ENCODE data around the gene EFHC2.

The EFHC2 gene

GRCh38 chrX:44332437-44332836 lies 11.0 kb downstream of the EFHC2 start:
- Histone ChIP-seq H3K9me3 (ENCODE audit: control insufficient read depth, low read length) (no peaks in the 10 kb centered on the region), H3K36me3 (ENCODE audit: control insufficient read depth, insufficient read depth, low read length) (no peaks in the 10 kb centered on the region), H3K27ac (ENCODE audit: low read depth, low read length, severe bottlenecking) (no peak overlapping the region), H3K4me1 (ENCODE audit: control insufficient read depth, insufficient read depth, low read length, poor library complexity, severe bottlenecking) (no peaks in the 10 kb centered on the region), H3K4me3 (ENCODE audit: extremely low read depth, insufficient read depth, low read length, poor library complexity, severe bottlenecking) (no peak overlapping the region)
- WGBS, 2 experiments (ENCODE audit: insufficient coverage in 2 of 2): no CpG with 5 or more reads among the region's 1 CpG

GRCh38 chrX:44330227-44330626 lies 13.2 kb downstream of the EFHC2 start:
- no peaks in the 10 kb centered on the region for H3K9me3 ChIP-seq (ENCODE audit: control insufficient read depth, low read length)
- H3K27ac ChIP-seq (ENCODE audit: low read depth, low read length, severe bottlenecking): no peak overlapping the region
- no peak overlapping the region for H3K4me3 ChIP-seq (ENCODE audit: extremely low read depth, insufficient read depth, low read length, poor library complexity, severe bottlenecking)
- no peaks in the 10 kb centered on the region for H3K4me1 ChIP-seq (ENCODE audit: control insufficient read depth, insufficient read depth, low read length, poor library complexity, severe bottlenecking)
- H3K36me3 ChIP-seq (ENCODE audit: control insufficient read depth, insufficient read depth, low read length): no peaks in the 10 kb centered on the region
- 83% methylated on average over 1 of the region's 3 CpGs; no CpG with 5 or more reads in 1 of the 2 experiments for WGBS, 2 experiments (ENCODE audit: insufficient coverage in 2 of 2)

GRCh38 chrX:44319550-44319949 lies 23.9 kb downstream of the EFHC2 start:
- Histone ChIP-seq H3K27ac (ENCODE audit: low read depth, low read length, severe bottlenecking) (no peak overlapping the region), H3K9me3 (ENCODE audit: control insufficient read depth, low read length) (no peaks in the 10 kb centered on the region), H3K36me3 (ENCODE audit: control insufficient read depth, insufficient read depth, low read length) (no peaks in the 10 kb centered on the region), H3K4me3 (ENCODE audit: extremely low read depth, insufficient read depth, low read length, poor library complexity, severe bottlenecking) (no peak overlapping the region), H3K4me1 (ENCODE audit: control insufficient read depth, insufficient read depth, low read length, poor library complexity, severe bottlenecking) (peaks cover 1% of the 10 kb centered on the region)
- no CpG with 5 or more reads among the region's 1 CpG for WGBS, 2 experiments (ENCODE audit: insufficient coverage in 2 of 2)

- no peaks in the 10 kb centered on the region for H3K36me3 ChIP-seq (ENCODE audit: control insufficient read depth, insufficient read depth, low read length)
- no peaks in the 10 kb centered on the region for H3K9me3 ChIP-seq (ENCODE audit: control insufficient read depth, low read length)
- no peak overlapping the region for H3K27ac ChIP-seq (ENCODE audit: low read depth, low read length, severe bottlenecking)
- no peak overlapping the region for H3K4me3 ChIP-seq (ENCODE audit: extremely low read depth, insufficient read depth, low read length, poor library complexity, severe bottlenecking)
- H3K4me1 ChIP-seq (ENCODE audit: control insufficient read depth, insufficient read depth, low read length, poor library complexity, severe bottlenecking): peaks cover 4% of the 10 kb centered on the region
- WGBS, 2 experiments (ENCODE audit: insufficient coverage in 2 of 2): no CpG with 5 or more reads among the region's 2 CpGs
These were observed 26.3 kb downstream of the EFHC2 start for GRCh38 chrX:44317181-44317580.

- Histone ChIP-seq H3K36me3 (ENCODE audit: control insufficient read depth, insufficient read depth, low read length) (no peaks in the 10 kb centered on the region), H3K4me1 (ENCODE audit: control insufficient read depth, insufficient read depth, low read length, poor library complexity, severe bottlenecking) (peaks cover 4% of the 10 kb centered on the region), H3K4me3 (ENCODE audit: extremely low read depth, insufficient read depth, low read length, poor library complexity, severe bottlenecking) (no peak overlapping the region), H3K9me3 (ENCODE audit: control insufficient read depth, low read length) (no peaks in the 10 kb centered on the region), H3K27ac (ENCODE audit: low read depth, low read length, severe bottlenecking) (no peak overlapping the region)
- WGBS, 2 experiments (ENCODE audit: insufficient coverage in 2 of 2): no CpG with 5 or more reads among the region's 5 CpGs
These were observed 28.7 kb downstream of the EFHC2 start for GRCh38 chrX:44314808-44315207.

- H3K9me3 ChIP-seq (ENCODE audit: control insufficient read depth, low read length): no peaks in the 10 kb centered on the region
- peaks cover 4% of the 10 kb centered on the region for H3K4me1 ChIP-seq (ENCODE audit: control insufficient read depth, insufficient read depth, low read length, poor library complexity, severe bottlenecking)
- H3K4me3 ChIP-seq (ENCODE audit: extremely low read depth, insufficient read depth, low read length, poor library complexity, severe bottlenecking): no peak overlapping the region
- H3K36me3 ChIP-seq (ENCODE audit: control insufficient read depth, insufficient read depth, low read length): no peaks in the 10 kb centered on the region
- no peak overlapping the region for H3K27ac ChIP-seq (ENCODE audit: low read depth, low read length, severe bottlenecking)
- WGBS, 2 experiments (ENCODE audit: insufficient coverage in 2 of 2): no CpG with 5 or more reads among the region's 2 CpGs
These were observed 29.2 kb downstream of the EFHC2 start for GRCh38 chrX:44314259-44314734.

GRCh38 chrX:44312421-44312820 lies 31.1 kb downstream of the EFHC2 start:
- Histone ChIP-seq H3K4me3 (ENCODE audit: extremely low read depth, insufficient read depth, low read length, poor library complexity, severe bottlenecking) (no peak overlapping the region), H3K4me1 (ENCODE audit: control insufficient read depth, insufficient read depth, low read length, poor library complexity, severe bottlenecking) (peaks cover 4% of the 10 kb centered on the region), H3K9me3 (ENCODE audit: control insufficient read depth, low read length) (no peaks in the 10 kb centered on the region), H3K36me3 (ENCODE audit: control insufficient read depth, insufficient read depth, low read length) (no peaks in the 10 kb centered on the region), H3K27ac (ENCODE audit: low read depth, low read length, severe bottlenecking) (no peak overlapping the region)

GRCh38 chrX:44310227-44310626 lies 33.2 kb downstream of the EFHC2 start:
- Histone ChIP-seq H3K9me3 (ENCODE audit: control insufficient read depth, low read length) (no peaks in the 10 kb centered on the region), H3K27ac (ENCODE audit: low read depth, low read length, severe bottlenecking) (no peak overlapping the region), H3K4me3 (ENCODE audit: extremely low read depth, insufficient read depth, low read length, poor library complexity, severe bottlenecking) (no peak overlapping the region), H3K4me1 (ENCODE audit: control insufficient read depth, insufficient read depth, low read length, poor library complexity, severe bottlenecking) (peaks cover 4% of the 10 kb centered on the region), H3K36me3 (ENCODE audit: control insufficient read depth, insufficient read depth, low read length) (no peaks in the 10 kb centered on the region)
- 84 to 94% methylated on average over 6 to 18 of the region's 27 CpGs for WGBS, 2 experiments (ENCODE audit: insufficient coverage in 2 of 2)

GRCh38 chrX:44308869-44309268 lies 34.6 kb downstream of the EFHC2 start:
- no peak overlapping the region for H3K4me3 ChIP-seq (ENCODE audit: extremely low read depth, insufficient read depth, low read length, poor library complexity, severe bottlenecking)
- no peaks in the 10 kb centered on the region for H3K36me3 ChIP-seq (ENCODE audit: control insufficient read depth, insufficient read depth, low read length)
- no CpG with 5 or more reads among the region's 2 CpGs for WGBS, 2 experiments (ENCODE audit: insufficient coverage in 2 of 2)
- H3K27ac ChIP-seq (ENCODE audit: low read depth, low read length, severe bottlenecking): no peak overlapping the region
- no peaks in the 10 kb centered on the region for H3K9me3 ChIP-seq (ENCODE audit: control insufficient read depth, low read length)
- H3K4me1 ChIP-seq (ENCODE audit: control insufficient read depth, insufficient read depth, low read length, poor library complexity, severe bottlenecking): no peaks in the 10 kb centered on the region

- no peaks in the 10 kb centered on the region for H3K9me3 ChIP-seq (ENCODE audit: control insufficient read depth, low read length)
- WGBS, 2 experiments (ENCODE audit: insufficient coverage in 2 of 2): 92 to 100% methylated on average over 2 to 3 of the region's 5 CpGs
- no peaks in the 10 kb centered on the region for H3K4me1 ChIP-seq (ENCODE audit: control insufficient read depth, insufficient read depth, low read length, poor library complexity, severe bottlenecking)
- no peak overlapping the region for H3K4me3 ChIP-seq (ENCODE audit: extremely low read depth, insufficient read depth, low read length, poor library complexity, severe bottlenecking)
- no peaks in the 10 kb centered on the region for H3K36me3 ChIP-seq (ENCODE audit: control insufficient read depth, insufficient read depth, low read length)
- H3K27ac ChIP-seq (ENCODE audit: low read depth, low read length, severe bottlenecking): no peak overlapping the region
These were observed 37.1 kb downstream of the EFHC2 start for GRCh38 chrX:44306356-44306755.

- Histone ChIP-seq H3K4me1 (ENCODE audit: control insufficient read depth, insufficient read depth, low read length, poor library complexity, severe bottlenecking) (no peaks in the 10 kb centered on the region), H3K27ac (ENCODE audit: low read depth, low read length, severe bottlenecking) (no peak overlapping the region), H3K4me3 (ENCODE audit: extremely low read depth, insufficient read depth, low read length, poor library complexity, severe bottlenecking) (no peak overlapping the region), H3K9me3 (ENCODE audit: control insufficient read depth, low read length) (no peaks in the 10 kb centered on the region), H3K36me3 (ENCODE audit: control insufficient read depth, insufficient read depth, low read length) (no peaks in the 10 kb centered on the region)
- WGBS, 2 experiments (ENCODE audit: insufficient coverage in 2 of 2): 100% methylated on average over 1 of the region's 4 CpGs
These were observed 37.6 kb downstream of the EFHC2 start for GRCh38 chrX:44305921-44306320.

Measured in mesodermal cell (in vitro differentiated cells).